K562 (cell line): Measurements from ENCODE around the gene ASB13. TPM values are rescaled to one million over a fixed set of nuclear protein-coding genes. Genes with fewer than 3 reads are reported as not detected.

Source experiments
- BRCA1 ChIP-seq, 2 experiments: fragments of 450-650 bp in 1 of 2; sonication (generic) in 1 of 2; formaldehyde crosslinking in 1 of 2; IDR thresholded peaks; 2 replicates each; pipeline versions ENCODE4 v1.5.0 to v1.6.1; 2017 to 2020; ENCODE audit warnings: mild to moderate bottlenecking in 1 of 2, missing genetic modification reagents in 1 of 2
- CREB1 ChIP-seq, 2 experiments: sonication (generic) in 1 of 2; formaldehyde crosslinking in 1 of 2; IDR thresholded peaks; 2 replicates each; pipeline versions ENCODE4 v1.6.1 to v1.8.0; 2012 to 2022; ENCODE audit warnings: inconsistent platforms in 1 of 2, mild to moderate bottlenecking in 1 of 2, missing genetic modification reagents in 1 of 2, moderate library complexity in 1 of 2
- HNRNPK ChIP-seq: fragments of 200-400 bp; formaldehyde crosslinking; IDR thresholded peaks from one replicate; pipeline ENCODE4 v1.6.1; 2018; ENCODE audit warnings: mild to moderate bottlenecking, low read depth, low read length; ENCODE audit not compliant: poor library complexity, severe bottlenecking
- MTA2 ChIP-seq: fragments of 450-650 bp; IDR thresholded peaks from 2 replicates; pipeline ENCODE4 v1.6.1; 2016; ENCODE audit warnings: low read depth
- NFATC3 ChIP-seq: fragments of 450-650 bp; IDR thresholded peaks from 2 replicates; pipeline ENCODE4 v1.6.1; 2017; ENCODE audit warnings: mild to moderate bottlenecking
- PHTF2 ChIP-seq: fragments of 250-450 bp; sonication (Bioruptor Pico); IDR thresholded peaks from 2 replicates; pipeline ENCODE4 v1.5.0; 2021; ENCODE audit warnings: mild to moderate bottlenecking
- SIRT6 ChIP-seq: IDR thresholded peaks from one replicate; pipeline ENCODE4 v1.6.1; 2012; ENCODE audit warnings: low read depth, mild to moderate bottlenecking, control low read depth, inconsistent platforms, low read length, moderate library complexity
- ZC3H4 ChIP-seq: sonication (generic); formaldehyde crosslinking; IDR thresholded peaks from 2 replicates; pipeline ENCODE4 v1.9.0; 2021; ENCODE audit warnings: missing genetic modification reagents, borderline replicate concordance
- ZNF311 ChIP-seq: fragments of 250-450 bp; sonication (Bioruptor Pico); IDR thresholded peaks from 2 replicates; pipeline ENCODE4 v1.4.0; 2020; ENCODE audit warnings: mild to moderate bottlenecking, moderate library complexity
- ZNF431 ChIP-seq: sonication (generic); formaldehyde crosslinking; IDR thresholded peaks from 2 replicates; pipeline ENCODE4 v1.8.0; 2022; ENCODE audit warnings: mild to moderate bottlenecking, missing genetic modification reagents
- polyA plus RNA-seq, 8 experiments: library from polyadenylated mRNA; depleted of rRNA in 4 of 8; stranded (reverse) in 5 of 8; unstranded in 3 of 8; fragments of >200 nt; fragmentation: Nextera tagmentation in 2 of 8; fragmentation: Illumina TruSeq in 1 of 8; extraction: Ambion mirVana in 2 of 8; extraction: Trizol in 1 of 8; gene quantifications; 2 replicates each; pipeline versions ENCODE4 v1.2.1 to v1.2.3, GENCODE V29; 2011 to 2014; ENCODE audit warnings: inconsistent platforms in 1 of 8, missing spikeins in 1 of 8
- total RNA-seq, 7 experiments: library from RNA; depleted of rRNA in 6 of 7; stranded (reverse); fragments of >200 nt in 6 of 7; fragmentation: Illumina TruSeq in 2 of 7; extraction: Trizol in 2 of 7; gene quantifications; 2 replicates each; pipeline versions ENCODE4 v1.2.1 to v1.2.3, GENCODE V29; 2011 to 2021; ENCODE audit warnings: low replicate concordance in 1 of 7
- TF ChIP-seq, protein P1 (sequence below): sonication (generic); formaldehyde crosslinking; IDR thresholded peaks from 2 replicates; pipeline ENCODE4 v1.8.0; 2022; ENCODE audit warnings: missing genetic modification reagents, mild to moderate bottlenecking, borderline replicate concordance
- TF ChIP-seq, protein P2 (sequence below): sonication (generic); formaldehyde crosslinking; IDR thresholded peaks from 2 replicates; pipeline ENCODE4 v1.4.0; 2020; ENCODE audit warnings: mild to moderate bottlenecking, missing genetic modification reagents
- TF ChIP-seq, protein P3 (sequence below), 2 experiments: fragments of 450-650 bp in 1 of 2; sonication (generic) in 1 of 2; formaldehyde crosslinking in 1 of 2; IDR thresholded peaks in 1 of 2; conservative IDR thresholded peaks in 1 of 2; 2 replicates each; pipeline versions ENCODE4 v1.6.1 to v1.8.1; 2016 to 2023; ENCODE audit warnings: mild to moderate bottlenecking in 2 of 2, moderate library complexity in 2 of 2, inconsistent platforms in 1 of 2, missing genetic modification reagents in 1 of 2
- TF ChIP-seq, protein P4 (sequence below): fragments of 450-650 bp; formaldehyde crosslinking; IDR thresholded peaks from 2 replicates; pipeline ENCODE4 v1.4.0; 2020; ENCODE audit warnings: mild to moderate bottlenecking, moderate library complexity
- TF ChIP-seq, protein P5 (sequence below): fragments of 150-350 bp; IDR thresholded peaks from 2 replicates; pipeline ENCODE4 v1.6.1; 2014; ENCODE audit warnings: low read depth, mild to moderate bottlenecking, low read length, borderline replicate concordance

The ASB13 gene
- total and polyA plus RNA-seq, 9 of the 15 experiments (the other 6 are each of a cell fraction or from before 2014, with no cell fraction given), result 5.2 to 28.8 (median 16.9) TPM

DNA sequence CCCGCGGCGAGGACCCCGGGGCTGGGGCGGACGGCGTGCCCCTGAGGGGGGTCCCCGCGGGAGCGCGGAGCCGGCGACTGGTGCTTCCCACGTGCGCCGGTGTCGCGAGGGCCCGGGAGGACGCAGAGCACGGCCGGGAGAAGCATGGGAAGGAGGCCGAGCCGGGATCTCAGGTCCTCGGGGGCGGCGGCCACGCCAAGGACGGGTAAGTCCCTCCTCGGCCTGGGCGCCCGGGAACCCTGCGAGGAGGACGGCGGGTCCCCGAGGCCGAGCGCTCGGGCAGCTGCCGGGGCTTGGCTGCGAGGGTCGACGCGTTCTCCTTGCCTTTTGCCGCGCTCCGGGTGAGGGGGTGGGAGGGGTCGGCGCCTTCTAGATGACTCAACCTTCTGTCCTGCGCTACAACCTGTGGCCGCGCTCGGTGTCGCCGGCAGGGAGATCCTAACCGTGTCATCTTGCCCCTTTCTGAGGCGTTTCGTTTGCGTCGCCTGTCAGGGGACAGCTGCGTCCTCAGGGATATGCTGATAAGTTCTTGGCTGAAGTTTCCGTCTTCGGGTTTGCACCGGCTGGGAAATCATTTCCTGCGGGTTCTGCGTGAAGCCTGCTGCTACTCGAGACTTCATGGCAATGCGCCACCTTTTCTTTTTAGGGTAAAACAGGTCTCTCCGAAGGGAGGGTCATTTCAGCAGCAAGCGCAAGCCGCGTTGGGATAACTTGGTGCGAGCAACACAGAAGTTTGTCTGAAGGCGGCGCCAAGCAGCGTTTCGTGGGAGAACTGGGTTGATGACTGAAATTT is 18.8 kb upstream of the ASB13 start (continued):
- TF ChIP-seq, protein P1, sequence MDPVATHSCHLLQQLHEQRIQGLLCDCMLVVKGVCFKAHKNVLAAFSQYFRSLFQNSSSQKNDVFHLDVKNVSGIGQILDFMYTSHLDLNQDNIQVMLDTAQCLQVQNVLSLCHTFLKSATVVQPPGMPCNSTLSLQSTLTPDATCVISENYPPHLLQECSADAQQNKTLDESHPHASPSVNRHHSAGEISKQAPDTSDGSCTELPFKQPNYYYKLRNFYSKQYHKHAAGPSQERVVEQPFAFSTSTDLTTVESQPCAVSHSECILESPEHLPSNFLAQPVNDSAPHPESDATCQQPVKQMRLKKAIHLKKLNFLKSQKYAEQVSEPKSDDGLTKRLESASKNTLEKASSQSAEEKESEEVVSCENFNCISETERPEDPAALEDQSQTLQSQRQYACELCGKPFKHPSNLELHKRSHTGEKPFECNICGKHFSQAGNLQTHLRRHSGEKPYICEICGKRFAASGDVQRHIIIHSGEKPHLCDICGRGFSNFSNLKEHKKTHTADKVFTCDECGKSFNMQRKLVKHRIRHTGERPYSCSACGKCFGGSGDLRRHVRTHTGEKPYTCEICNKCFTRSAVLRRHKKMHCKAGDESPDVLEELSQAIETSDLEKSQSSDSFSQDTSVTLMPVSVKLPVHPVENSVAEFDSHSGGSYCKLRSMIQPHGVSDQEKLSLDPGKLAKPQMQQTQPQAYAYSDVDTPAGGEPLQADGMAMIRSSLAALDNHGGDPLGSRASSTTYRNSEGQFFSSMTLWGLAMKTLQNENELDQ (CRISPR knock-in tag), result no peak
- TF ChIP-seq HNRNPK (no peak), ZNF311 (CRISPR knock-in tag) (peak; percentile 28; the same call in 1 of the 2 replicates), NFATC3 (no peak), ZNF431 (no peak), CREB1 (IDR thresholded peaks at IDR 0.05) (peak; percentile 67), CREB1 (CRISPR knock-in tag; IDR thresholded peaks at IDR 0.05) (peak; percentile 70; the same call in 1 of the 2 replicates), BRCA1 (IDR thresholded peaks at IDR 0.05) (no peak), BRCA1 (CRISPR knock-in tag; IDR thresholded peaks at IDR 0.05) (no peak), SIRT6 (no peak), MTA2 (no peak), ZC3H4 (no peak), PHTF2 (no peak)
- TF ChIP-seq, protein P2, sequence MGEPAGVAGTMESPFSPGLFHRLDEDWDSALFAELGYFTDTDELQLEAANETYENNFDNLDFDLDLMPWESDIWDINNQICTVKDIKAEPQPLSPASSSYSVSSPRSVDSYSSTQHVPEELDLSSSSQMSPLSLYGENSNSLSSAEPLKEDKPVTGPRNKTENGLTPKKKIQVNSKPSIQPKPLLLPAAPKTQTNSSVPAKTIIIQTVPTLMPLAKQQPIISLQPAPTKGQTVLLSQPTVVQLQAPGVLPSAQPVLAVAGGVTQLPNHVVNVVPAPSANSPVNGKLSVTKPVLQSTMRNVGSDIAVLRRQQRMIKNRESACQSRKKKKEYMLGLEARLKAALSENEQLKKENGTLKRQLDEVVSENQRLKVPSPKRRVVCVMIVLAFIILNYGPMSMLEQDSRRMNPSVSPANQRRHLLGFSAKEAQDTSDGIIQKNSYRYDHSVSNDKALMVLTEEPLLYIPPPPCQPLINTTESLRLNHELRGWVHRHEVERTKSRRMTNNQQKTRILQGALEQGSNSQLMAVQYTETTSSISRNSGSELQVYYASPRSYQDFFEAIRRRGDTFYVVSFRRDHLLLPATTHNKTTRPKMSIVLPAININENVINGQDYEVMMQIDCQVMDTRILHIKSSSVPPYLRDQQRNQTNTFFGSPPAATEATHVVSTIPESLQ (CRISPR knock-in tag), result no peak
- TF ChIP-seq, protein P3, sequence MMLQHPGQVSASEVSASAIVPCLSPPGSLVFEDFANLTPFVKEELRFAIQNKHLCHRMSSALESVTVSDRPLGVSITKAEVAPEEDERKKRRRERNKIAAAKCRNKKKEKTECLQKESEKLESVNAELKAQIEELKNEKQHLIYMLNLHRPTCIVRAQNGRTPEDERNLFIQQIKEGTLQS (IDR thresholded peaks at IDR 0.05), result peak; percentile 68
- TF ChIP-seq, protein P3 (CRISPR knock-in tag; conservative IDR thresholded peaks at IDR 0.05), result peak; percentile 77; the same call in 1 of the 2 replicates
- TF ChIP-seq, protein P4, sequence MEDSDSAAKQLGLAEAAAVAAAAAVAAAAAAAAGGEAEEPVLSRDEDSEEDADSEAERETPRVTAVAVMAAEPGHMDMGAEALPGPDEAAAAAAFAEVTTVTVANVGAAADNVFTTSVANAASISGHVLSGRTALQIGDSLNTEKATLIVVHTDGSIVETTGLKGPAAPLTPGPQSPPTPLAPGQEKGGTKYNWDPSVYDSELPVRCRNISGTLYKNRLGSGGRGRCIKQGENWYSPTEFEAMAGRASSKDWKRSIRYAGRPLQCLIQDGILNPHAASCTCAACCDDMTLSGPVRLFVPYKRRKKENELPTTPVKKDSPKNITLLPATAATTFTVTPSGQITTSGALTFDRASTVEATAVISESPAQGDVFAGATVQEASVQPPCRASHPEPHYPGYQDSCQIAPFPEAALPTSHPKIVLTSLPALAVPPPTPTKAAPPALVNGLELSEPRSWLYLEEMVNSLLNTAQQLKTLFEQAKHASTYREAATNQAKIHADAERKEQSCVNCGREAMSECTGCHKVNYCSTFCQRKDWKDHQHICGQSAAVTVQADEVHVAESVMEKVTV (CRISPR knock-in tag), result no peak
- TF ChIP-seq, protein P5, sequence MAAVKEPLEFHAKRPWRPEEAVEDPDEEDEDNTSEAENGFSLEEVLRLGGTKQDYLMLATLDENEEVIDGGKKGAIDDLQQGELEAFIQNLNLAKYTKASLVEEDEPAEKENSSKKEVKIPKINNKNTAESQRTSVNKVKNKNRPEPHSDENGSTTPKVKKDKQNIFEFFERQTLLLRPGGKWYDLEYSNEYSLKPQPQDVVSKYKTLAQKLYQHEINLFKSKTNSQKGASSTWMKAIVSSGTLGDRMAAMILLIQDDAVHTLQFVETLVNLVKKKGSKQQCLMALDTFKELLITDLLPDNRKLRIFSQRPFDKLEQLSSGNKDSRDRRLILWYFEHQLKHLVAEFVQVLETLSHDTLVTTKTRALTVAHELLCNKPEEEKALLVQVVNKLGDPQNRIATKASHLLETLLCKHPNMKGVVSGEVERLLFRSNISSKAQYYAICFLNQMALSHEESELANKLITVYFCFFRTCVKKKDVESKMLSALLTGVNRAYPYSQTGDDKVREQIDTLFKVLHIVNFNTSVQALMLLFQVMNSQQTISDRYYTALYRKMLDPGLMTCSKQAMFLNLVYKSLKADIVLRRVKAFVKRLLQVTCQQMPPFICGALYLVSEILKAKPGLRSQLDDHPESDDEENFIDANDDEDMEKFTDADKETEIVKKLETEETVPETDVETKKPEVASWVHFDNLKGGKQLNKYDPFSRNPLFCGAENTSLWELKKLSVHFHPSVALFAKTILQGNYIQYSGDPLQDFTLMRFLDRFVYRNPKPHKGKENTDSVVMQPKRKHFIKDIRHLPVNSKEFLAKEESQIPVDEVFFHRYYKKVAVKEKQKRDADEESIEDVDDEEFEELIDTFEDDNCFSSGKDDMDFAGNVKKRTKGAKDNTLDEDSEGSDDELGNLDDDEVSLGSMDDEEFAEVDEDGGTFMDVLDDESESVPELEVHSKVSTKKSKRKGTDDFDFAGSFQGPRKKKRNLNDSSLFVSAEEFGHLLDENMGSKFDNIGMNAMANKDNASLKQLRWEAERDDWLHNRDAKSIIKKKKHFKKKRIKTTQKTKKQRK, result no peak
